OCI-LY3 (cell line): ENCODE measurements around the gene SNAPC2.

ENCODE experiments used
- CTCF ChIP-seq: fragments of 200-600, 300-600 bp; sonication (generic); IDR thresholded peaks from 2 replicates; pipeline ENCODE4 v1.5.1; 2014; ENCODE audit warnings: antibody characterized with exemption, low read length, low read depth
- EZH2phosphoT487 ChIP-seq: fragments of 200-600 bp; shearing (Covaris generic); IDR thresholded peaks from 2 replicates; pipeline ENCODE4 v1.6.1; 2018; ENCODE audit warnings: antibody characterized with exemption, mixed run types, low read depth

GRCh38 chr19:7947939-7948338 is 27.8 kb downstream of the SNAPC2 start:
- TF ChIP-seq CTCF: no peak
- TF ChIP-seq EZH2phosphoT487: no peak
